ENCODE data around the gene RPTOR.

DNA sequence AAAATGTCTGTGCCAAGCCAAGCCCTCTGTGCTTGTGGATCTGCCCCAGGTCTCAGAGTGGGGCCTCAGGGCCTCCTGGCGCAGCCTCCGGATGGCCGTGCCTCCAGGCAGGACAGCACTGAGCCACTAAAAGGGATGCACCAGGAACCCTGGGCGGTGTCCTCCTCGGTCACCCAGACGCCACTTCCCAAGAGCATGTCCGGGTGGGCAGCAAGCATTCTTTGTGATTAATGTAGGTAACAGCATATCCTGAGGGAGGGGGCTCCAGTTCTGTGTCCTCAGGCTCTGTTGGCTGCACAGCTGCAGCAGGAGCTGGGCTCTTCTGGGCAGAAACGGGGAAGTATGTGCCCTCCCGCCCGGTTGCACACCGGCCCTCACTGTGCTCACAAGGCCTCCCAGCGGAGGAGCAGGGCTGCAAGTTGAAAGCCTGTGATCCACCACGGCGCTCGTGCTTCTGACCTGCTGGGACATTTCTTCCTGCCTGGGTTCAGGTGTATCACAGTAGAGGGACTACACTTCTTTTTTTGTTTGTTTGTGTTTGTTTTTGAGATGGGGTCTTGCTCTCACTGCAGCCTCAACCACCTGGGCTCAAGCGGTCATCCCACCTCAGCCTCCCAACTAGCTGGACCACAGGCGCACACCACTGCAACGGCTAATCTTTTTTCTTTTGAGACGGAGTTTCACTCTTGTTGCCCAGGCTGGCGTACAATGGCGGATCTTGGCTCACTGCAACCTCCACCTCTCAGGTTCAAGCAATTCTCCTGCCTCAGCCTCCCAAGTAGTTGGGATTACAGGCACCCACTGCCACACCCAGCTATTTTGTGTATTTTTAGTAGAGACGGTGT, 409.1 kb downstream of the RPTOR start:
- TF ChIP-seq POLR2A (IDR thresholded peaks at IDR 0.05; ENCODE audit: low read length) (no peak), GATA1 (IDR thresholded peaks at IDR 0.05; ENCODE audit: low read depth, low read length) (no peak)

Data from erythroblast (primary cell).